HG03095 (cell line): Measurements from ENCODE around the gene PALS1.

ENCODE experiments used
- ATAC-seq: cut with Tn5 transposase; IDR thresholded peaks from one replicate; pipeline ENCODE4 v1.9.1; 2021; ENCODE audit warnings: moderate library complexity; ENCODE audit not compliant: unreplicated experiment

PALS1 gene

GRCh38 chr14:67241411-67242167 is at the start of gene PALS1:
TSS of gene PALS1 (plus strand) at chr14:67241435. CDS start at chr14:67279171, 37,736 bp downstream.
- ATAC-seq = peak; percentile 39

- no peak for ATAC-seq
These were observed 49.4 kb upstream of the PALS1 start for GRCh38 chr14:67191768-67192290.

- no peak for ATAC-seq
These were observed 48.9 kb upstream of the PALS1 start for GRCh38 chr14:67192366-67192765.

- no peak for ATAC-seq
These were observed 46.0 kb upstream of the PALS1 start for GRCh38 chr14:67195279-67195678.

GRCh38 chr14:67199016-67199415 is 42.2 kb upstream of the PALS1 start:
- ATAC-seq = no peak

- no peak for ATAC-seq
These were observed 33.4 kb upstream of the PALS1 start for GRCh38 chr14:67207810-67208209.

- no peak for ATAC-seq
These were observed 23.1 kb upstream of the PALS1 start for GRCh38 chr14:67218126-67218525.

- ATAC-seq = no peak
These were observed 19.8 kb upstream of the PALS1 start for GRCh38 chr14:67221248-67221981.

GRCh38 chr14:67221982-67222328 is 19.3 kb upstream of the PALS1 start:
- no peak for ATAC-seq

- no peak for ATAC-seq
These were observed 15.7 kb upstream of the PALS1 start for GRCh38 chr14:67225523-67225922.

GRCh38 chr14:67228325-67228984 is 12.8 kb upstream of the PALS1 start:
- no peak for ATAC-seq

- ATAC-seq = no peak
These were observed 9.2 kb upstream of the PALS1 start for GRCh38 chr14:67232066-67232465.

- no peak for ATAC-seq
These were observed 8.6 kb upstream of the PALS1 start for GRCh38 chr14:67232621-67233020.

- no peak for ATAC-seq
These were observed 3.6 kb upstream of the PALS1 start for GRCh38 chr14:67237591-67237990.

- no peak for ATAC-seq
These were observed 1.7 kb upstream of the PALS1 start for GRCh38 chr14:67239582-67239981.

GRCh38 chr14:67240168-67240932 is 885 bp upstream of the PALS1 start:
- no peak for ATAC-seq

GRCh38 chr14:67240978-67241410 is 241 bp upstream of the PALS1 start:
- peak; percentile 88 for ATAC-seq

GRCh38 chr14:67242168-67242420 is 859 bp downstream of the PALS1 start:
- ATAC-seq = no peak

- ATAC-seq = no peak
These were observed 3.9 kb downstream of the PALS1 start for GRCh38 chr14:67245104-67245503.

- ATAC-seq = no peak
These were observed 10.5 kb downstream of the PALS1 start for GRCh38 chr14:67251573-67252226.
